ENCODE data around the gene KCNJ2.

- TF ChIP-seq POLR2AphosphoS5 (IDR thresholded peaks at IDR 0.05; ENCODE audit: low read depth, low read length) = no peak
- no peak for TF ChIP-seq POLR2A (IDR thresholded peaks at IDR 0.05; ENCODE audit: low read depth, low read length)
These were observed 14.2 kb downstream of the KCNJ2 start for GRCh38 chr17:70183508-70183907.

Measured in GM12892 (cell line).